NCI-H2029 treated with DMSO at 0.1 percent for 48 hours (cell line): Measurements from ENCODE around the gene ANKS1A.
A peak's percentile ranks its signal among the peaks of the same experiment; 100 is the strongest.

Experiments used
- DNase-seq: peaks from one replicate; lab custom pipeline; 2025; lab: John Stamatoyannopoulos, UW

Gene ANKS1A

DNA sequence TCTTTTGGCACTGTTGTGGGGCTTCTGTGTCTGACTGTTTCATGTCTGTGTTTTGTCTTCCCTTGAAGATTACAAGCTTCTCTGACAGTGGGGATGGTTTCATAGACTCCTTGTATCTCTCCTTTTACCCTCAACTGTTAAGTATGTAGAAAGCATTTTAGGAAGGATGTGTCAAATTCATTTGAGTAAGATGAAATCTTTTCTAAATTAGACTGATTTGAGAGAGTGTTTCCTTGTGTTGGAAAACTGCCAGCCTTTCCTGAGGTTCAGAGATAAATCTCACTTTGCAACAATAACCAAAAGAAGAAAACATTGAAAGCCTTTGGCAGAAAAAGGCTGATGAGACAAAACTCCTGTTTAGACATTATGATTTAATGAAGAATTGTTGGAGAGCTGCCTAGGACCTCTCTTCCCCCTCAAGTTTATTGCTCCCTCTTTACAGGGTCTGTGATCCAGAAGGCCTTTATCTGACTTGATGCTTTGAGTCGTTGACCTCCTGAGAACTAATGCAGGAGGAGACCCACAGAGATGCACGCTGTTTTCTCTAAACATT is 68.3 kb downstream of the ANKS1A start:
- DNase-seq, result no peak

- no peak for DNase-seq
Measured at GRCh38 chr6:34958734-34959133, 69.7 kb downstream of the ANKS1A start.

- no peak for DNase-seq
Measured at GRCh38 chr6:34959224-34959623, 70.2 kb downstream of the ANKS1A start.

GRCh38 chr6:34961082-34961481 is 72.0 kb downstream of the ANKS1A start:
- DNase-seq, result no peak

GRCh38 chr6:34961574-34961973 is 72.5 kb downstream of the ANKS1A start:
- no peak for DNase-seq

DNA sequence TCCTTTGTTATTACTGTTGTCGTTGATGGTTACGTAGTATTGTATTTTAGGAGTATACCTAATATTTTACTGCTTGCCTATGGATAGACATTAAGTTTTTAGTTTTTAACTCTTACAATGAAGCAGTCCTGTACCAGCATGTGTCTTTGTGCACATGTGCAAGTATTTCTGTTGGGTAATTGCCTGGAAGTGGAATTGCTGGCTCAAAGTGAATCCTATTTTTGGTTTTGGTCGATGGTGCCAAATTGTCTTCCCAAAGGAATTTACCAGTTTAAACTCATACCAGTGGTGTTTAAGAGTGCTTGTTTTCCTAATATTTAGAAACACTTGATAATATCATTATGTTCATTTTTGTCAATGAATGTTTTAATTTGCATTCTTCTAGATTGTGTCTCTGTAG is 75.5 kb downstream of the ANKS1A start:
- no peak for DNase-seq

DNA sequence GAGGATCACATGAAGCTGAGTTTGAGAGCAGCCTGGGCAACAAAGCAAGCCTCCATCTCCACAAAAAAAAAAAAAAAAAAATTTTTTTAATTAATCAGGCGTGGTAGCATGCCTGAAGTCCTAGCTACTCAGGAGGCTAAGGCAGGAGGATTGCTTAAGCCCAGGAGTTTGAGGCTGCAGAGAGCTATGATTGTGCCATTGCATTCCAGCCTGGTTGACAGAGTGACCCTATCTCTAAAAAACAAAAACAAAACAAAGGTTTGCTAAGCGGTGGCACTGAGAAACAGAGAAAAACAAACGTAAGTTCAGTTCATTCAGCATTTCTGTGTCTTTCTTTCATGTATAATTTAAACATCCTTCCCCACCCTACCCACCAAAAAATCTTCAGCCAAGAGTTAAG is 78.4 kb downstream of the ANKS1A start:
- no peak for DNase-seq

DNA sequence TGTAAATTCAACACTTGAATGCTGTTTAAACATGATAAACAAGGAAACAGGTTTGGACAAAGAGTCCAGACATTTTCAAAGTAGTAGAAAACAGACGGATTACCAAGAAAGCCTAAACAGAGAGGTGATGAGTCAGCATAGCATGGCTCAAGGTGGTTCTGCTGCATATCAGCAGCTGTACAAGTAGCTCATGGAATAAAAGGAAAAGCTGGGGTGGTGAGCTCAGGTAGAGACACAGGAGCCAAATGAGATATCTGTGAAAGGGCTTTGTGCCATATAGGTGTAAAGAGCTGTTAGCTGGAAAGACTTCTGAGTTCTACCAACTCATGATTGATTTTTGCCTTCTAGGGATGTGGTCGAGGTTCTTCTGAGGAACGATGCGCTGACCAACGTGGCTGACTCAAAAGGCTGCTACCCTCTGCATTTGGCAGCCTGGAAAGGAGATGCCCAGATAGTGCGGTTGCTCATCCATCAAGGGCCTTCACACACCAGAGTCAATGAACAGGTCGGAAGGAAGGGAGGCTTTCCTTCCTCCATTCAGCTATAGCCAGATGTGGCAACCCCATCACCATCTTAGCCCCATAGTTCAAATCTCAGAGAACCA is 80.7 kb downstream of the ANKS1A start:
- DNase-seq, result no peak

DNA sequence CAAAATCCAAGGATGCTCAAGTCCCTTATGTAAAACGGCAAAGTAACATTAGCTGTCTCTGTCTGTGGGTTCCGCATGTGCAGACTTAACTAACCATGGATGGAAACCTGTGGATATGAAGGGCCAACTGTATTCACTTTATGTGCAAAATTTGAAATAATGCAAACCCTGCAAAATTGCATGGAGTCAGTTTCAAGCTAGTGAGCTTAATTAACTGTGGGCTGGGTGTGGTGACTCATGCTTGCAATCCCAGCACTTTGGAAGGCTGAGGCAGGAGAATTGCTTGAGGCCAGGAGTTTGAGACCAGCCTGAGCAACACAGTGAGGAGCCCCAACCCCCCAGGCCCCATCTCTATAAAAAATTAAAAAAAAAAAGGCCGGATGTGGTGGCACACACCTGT is 81.4 kb downstream of the ANKS1A start:
- no peak for DNase-seq

DNA sequence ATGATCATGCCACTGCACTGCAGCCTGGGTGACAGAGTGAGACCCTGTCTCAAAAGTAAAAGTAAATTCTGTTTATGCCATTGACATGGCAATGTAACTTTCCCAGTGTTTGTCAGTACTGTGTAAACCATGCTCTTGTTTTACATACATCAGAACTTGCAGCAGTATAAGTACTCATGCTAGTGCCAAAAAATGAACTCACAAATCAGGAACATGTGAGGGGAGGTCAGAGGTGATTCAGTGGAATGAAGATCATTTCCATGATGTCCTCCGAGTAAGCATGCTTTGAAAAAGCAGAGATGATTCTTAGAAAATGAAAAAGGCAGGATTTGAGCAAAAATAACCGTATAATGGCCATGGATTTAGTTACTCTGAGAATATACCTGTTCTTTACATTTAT is 81.9 kb downstream of the ANKS1A start:
- DNase-seq, result no peak

GRCh38 chr6:34973547-34974248 is 84.6 kb downstream of the ANKS1A start:
- no peak for DNase-seq

- DNase-seq, result no peak
Measured at GRCh38 chr6:34974249-34974642, 85.2 kb downstream of the ANKS1A start.

- no peak for DNase-seq
Measured at GRCh38 chr6:34976239-34976638, 87.2 kb downstream of the ANKS1A start.

- no peak for DNase-seq
Measured at GRCh38 chr6:34979218-34979617, 90.2 kb downstream of the ANKS1A start.

DNA sequence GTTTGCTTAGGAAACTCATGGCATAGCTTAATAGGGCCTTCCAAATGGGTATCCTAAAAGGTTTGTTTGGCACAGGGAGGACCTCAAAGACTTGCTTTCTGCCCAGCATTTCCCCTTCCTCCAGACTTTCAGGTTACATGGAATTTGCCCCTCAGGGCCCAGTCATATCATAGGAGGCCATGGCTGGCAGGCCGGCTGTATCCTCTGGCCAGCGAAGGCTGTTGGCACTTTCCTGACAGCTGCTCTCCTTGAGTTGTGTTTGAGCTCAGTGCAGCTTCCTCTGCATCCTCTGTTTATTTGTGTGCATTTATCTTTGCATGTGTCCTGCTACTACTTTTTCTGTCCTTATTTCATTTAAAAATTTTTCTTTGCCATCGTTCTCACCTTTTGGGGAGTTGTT is 90.9 kb downstream of the ANKS1A start:
- no peak for DNase-seq

GRCh38 chr6:34981366-34981765 is 92.3 kb downstream of the ANKS1A start:
- DNase-seq, result no peak

DNA sequence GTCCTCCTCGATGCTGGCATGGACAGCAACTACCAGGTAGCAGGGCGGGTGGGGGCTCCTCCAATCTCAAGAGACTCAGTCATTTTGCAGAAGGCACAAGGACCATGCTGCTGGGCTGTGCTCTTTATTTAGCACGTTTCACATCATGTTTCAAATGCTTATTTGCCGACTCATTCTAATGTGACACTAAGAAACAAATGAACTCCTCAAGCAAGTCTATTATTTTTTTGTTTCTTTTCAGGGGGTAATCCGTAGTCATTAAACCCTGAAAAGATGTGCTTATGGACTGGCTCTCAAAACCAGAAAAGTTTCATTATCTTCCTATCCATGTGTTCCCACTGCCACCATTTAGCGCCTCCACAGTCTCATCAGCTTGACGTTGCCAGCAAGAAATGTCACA is 92.9 kb downstream of the ANKS1A start:
- no peak for DNase-seq

DNA sequence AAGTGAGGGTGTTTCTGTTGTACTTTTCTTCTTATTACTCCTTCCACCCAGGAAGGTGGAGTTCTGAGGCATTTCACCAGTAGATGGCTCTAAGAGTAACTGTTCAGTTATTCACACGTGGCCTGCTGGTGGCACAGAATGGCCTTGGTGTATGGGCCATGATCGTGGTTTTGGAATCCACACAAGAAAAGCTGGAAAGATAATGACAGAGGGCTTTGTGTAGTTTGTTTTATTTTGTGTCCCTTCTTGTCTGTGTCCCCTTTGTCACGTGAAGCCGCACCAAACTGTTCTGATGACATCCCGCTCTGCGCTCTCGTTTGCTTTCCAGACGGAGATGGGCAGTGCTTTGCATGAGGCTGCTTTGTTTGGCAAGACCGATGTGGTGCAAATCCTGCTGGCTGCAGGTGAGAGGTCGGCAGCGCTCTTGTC is 93.4 kb downstream of the ANKS1A start:
- DNase-seq, result no peak

DNA sequence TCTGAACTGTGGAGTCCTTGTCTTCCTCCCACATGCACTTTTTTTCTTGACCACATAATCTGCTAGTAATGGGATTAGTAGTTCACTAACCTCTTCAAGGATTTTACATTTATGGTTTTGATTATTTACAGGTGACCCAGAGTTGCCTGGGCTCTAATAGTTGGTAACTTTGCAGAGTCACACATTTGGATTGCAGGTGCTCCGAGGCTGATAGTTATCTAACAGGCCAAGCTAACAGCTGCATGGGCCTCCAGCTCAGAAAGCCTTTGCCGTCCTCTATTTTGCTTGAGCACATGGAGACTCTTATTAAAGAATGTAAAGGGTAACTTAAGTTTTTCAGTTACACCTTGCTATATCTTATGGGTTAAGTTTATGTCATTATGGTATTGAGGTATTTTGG is 95.4 kb downstream of the ANKS1A start:
- DNase-seq, result no peak

- DNase-seq, result no peak
Measured at GRCh38 chr6:34985236-34985635, 96.2 kb downstream of the ANKS1A start.

DNA sequence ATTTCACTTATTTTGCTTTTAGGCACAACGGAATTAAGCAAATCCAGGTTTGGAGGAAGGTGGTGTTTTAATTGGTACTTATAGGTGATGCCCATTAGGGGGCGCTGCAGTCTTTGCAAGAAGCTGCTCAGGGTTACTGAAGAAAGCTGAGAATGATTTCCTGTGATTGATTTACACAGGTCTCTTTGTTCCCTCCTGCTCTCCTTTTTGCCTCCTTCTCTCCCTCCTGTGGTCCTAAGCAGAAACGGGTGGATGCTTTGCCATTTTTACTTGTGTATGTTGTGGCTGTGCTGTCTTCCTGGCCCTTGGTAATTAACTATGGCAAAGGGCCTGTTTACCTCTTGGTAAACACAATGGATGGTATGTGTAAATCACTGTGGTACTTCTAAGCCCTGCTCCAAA is 97.8 kb downstream of the ANKS1A start:
- DNase-seq, result peak; percentile 73

DNA sequence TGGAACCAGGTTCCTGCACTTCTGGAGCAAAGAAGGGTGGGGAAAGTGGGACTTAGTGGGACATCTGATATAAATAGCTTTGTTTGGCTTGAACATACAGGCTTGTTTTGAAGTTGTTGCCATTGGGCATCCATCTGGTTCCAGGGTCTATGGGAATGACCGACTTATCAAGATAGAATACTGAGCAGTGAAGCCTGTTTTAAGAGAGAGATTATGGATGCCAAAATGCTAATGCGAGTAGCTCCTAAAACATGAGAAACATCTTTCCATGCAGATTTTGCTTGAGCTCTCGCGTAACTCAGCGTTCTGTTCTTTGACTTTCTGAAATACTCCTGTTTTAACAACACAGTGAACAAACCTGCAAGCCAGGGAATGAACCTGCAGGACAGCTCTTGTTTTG is 98.5 kb downstream of the ANKS1A start:
- no peak for DNase-seq

GRCh38 chr6:34990971-34991560 is 102.0 kb downstream of the ANKS1A start:
- no peak for DNase-seq
